ENCODE results near the gene ZSWIM3.

Gene ZSWIM3

GRCh38 chr20:45910670-45911485, 53.5 kb downstream of the ZSWIM3 start:
- DNase-seq, result peak; percentile 99

GRCh38 chr20:45911486-45912343, 54.3 kb downstream of the ZSWIM3 start, which contains the start of gene PLTP:
PLTP (minus strand) TSS chr20:45912155; CDS start chr20:45911452, 703 bp downstream.
- DNase-seq, result no peak

- DNase-seq, result no peak
These were observed 54.9 kb downstream of the ZSWIM3 start for GRCh38 chr20:45912344-45912682.

DNA sequence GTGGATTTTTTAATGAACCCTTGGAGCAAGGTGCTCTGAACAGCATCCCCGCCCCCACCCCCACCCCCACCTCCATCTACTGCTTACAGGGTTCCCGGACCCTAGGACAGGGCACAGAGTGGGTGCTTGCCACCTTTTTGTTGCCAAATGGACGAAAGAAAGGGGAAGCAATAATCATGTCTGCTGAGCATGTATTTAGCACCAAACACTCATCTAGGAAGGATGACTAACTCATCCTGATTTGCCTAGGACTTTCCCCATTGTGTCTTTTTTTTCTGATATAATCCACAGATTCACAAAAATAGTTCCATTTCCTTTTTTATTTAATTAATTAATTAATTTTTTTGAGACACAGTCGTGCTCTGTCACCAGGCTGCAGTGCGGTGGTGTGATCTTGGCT, 55.7 kb downstream of the ZSWIM3 start:
- no peak for DNase-seq

- no peak for DNase-seq
These were observed 60.4 kb downstream of the ZSWIM3 start for GRCh38 chr20:45917790-45918141.

DNA sequence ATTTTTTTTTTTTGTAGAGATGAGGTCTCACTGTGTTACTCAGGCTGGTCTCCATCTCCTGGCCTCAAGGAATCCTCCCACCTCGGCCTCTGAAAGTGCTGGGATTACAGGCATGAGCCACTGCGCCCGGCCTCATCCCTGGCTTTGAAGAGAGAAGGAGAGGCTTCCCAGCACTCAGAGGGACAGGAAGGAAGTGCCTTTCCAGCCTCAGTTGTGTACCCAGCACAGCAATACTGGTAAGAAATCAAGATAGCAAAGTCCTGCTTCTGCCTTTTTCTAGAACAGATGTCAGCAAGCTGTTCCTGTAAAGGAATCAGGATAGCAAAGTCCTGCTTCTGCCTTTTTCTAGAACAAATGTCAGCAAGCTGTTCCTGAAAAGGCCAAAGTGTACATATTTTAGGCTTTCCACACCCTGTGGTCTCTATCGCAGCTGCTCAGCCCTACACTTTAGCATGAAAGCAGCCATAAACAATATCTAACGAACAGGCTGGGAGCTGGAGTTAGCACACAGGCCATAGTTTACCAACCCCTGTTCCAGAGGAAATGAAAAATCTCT, 60.8 kb downstream of the ZSWIM3 start:
- DNase-seq, result no peak

- DNase-seq, result no peak
These were observed 61.5 kb downstream of the ZSWIM3 start for GRCh38 chr20:45918779-45919537.

DNA sequence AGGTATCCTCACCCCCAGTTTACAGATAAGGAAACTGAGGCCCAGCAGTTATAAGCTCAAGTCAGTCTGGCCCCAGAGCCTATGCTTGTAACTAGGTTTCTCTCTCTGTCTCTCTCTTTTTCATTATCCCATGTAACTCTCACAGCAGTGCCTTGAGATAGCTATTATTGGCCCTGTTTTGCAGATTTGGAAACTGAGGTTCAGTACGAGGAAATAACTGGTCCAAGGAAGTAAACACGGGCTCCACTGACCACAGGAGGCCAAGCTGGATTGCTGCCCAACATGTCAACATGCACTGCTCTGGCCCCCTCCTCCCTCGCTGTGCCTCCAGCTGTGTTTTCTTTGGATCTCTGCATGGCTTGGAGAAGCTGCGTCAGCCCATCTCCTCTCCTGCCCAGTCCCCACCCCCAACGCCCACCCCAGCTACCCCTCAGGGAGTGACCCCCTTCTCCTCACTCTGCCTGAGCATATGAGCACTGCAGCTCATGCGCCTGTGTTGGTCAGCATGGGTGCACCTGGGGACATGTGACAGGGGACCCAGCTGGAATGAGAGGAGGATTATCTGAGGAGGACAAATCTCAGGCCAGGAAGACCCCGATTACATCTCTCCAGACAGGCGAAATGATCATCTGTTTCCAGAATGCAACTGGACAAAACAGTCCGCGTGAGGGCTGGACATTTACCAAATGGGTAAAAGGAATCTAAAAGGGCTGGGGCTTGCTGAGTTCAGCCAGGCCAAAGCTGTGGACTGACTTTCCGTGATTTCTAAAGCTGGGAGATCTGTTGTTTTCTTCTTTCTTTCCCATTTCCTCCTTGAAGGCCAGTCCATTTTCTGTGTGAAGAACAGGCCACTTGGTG, 62.4 kb downstream of the ZSWIM3 start:
- DNase-seq, result no peak

GRCh38 chr20:45920462-45921336, 63.3 kb downstream of the ZSWIM3 start:
- no peak for DNase-seq

DNA sequence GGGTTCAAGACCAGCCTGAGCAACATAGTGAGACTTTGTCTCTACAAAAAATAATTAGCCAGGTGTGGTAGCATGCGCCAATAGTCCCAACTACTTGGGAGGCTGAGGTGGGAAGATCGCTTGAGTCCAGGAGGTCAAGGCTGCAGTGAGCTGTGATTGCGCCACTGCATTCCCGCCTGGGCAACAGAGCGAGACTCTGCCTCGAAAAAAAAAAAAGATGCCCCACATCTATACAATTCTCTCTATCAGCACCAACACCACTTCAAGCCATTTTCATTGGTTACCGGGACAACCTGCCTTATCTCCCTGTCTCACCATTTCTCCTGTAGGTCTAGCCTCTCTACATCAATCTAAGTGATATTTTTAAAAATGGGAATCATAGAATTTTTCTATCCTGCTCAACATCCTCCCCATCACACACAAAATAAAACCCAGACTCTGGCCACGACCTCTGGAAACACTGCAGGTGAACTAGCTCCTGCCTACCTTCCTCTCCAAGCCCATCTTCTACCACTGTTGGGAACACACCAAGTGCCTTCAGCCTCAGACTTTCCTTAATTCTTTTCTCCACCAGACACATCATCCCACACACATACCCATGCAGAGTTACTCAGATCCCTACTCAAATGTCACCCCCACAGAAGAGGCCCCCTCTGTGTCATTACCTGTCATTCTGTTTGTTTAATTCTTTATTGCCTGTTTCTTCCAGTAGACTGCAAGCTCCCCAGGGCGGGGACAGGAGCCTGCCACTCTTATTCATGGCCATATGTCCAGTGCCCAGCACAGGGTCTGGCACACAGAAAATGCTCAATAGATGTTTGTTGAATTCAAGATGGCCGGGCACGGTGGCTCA, 64.1 kb downstream of the ZSWIM3 start:
- no peak for DNase-seq

DNA sequence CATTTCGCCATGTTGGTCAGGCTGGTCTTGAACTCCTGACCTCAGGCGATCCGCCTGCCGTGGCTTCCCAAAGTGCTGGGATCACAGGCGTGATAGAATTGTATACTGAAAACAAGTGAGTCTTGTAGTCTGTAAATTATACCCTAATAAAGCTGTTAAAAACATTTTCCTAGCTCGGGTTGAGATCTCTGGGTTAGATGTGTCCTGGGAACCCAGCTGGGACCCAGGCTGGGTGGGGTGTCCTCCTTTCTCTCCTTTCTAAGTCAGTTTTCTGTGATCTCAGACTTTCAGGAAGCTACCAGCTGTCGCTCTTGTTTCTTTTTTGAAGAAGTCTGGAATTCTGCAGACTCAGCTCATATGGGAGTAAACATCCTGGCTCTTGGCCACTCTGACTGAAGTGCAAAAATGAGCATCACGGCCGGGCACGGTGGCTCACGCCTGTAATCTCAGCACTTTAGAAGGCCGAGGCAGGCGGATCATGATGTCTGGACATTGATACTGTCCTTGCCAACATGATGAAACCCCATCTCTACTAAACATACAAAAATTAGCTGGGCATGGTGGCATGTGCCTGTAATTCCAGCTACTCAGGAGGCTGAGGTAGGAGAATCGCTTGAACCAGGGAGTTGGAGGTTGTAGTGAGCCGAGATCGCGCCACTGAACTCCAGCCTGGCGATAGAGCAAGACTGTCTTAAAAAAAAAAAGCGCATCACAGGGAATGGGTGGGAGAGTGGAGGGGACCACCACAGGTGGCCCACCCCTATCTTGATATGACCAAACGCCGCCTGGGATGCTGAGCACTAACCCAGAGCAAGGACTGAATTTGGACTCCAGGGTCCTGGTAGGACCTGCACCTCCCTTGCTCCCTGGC, 67.2 kb downstream of the ZSWIM3 start:
- DNase-seq, result no peak

DNA sequence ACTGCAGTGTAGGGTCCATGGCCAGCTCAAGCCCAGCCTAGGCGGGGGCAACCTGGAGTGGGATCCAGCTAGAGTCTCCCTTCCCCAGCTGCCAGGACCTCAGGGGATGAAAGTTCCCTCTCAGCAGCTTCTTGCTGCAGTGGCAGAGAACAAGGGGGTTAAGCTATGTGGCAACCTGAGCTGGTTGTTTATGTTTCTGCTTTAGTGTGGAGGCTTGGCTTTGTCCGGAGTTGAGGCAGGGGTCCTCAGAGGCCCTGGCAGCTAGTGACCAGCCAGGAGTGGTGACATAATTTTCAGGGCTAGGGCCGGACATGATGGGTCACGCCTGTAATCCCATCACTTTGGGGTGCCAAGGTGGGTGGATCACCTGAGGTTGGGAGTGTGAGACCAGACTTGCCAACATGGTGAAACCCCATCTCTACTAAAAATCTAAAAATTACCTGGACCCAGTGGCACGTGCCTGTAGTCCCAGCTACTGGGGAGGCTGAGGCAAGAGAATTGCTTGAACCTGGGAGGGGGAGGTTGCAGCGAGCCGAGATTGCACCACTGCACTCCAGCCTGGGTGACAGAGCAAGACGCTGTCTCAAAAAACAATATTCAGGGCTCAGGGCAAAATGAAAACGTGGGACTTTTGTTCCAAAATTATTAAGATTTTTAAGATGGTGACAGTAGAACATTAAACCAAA, 68.5 kb downstream of the ZSWIM3 start:
- DNase-seq, result no peak

DNA sequence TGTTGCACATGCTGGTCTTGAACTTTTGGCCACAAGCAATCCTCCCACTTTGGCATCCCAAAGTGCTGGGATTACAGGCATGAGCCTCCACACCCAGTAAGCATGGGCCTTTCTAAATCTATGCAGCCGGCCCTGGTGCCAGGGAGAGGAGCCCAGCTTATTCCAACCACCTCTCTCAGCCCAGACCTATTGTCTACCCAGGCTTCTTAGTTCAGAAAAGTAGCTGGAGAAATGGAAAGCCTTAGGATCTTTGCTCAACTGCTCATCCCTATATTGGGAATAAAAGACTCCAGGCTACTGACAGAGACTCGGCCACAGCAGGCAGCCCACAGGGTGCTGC, 69.3 kb downstream of the ZSWIM3 start:
- no peak for DNase-seq

DNA sequence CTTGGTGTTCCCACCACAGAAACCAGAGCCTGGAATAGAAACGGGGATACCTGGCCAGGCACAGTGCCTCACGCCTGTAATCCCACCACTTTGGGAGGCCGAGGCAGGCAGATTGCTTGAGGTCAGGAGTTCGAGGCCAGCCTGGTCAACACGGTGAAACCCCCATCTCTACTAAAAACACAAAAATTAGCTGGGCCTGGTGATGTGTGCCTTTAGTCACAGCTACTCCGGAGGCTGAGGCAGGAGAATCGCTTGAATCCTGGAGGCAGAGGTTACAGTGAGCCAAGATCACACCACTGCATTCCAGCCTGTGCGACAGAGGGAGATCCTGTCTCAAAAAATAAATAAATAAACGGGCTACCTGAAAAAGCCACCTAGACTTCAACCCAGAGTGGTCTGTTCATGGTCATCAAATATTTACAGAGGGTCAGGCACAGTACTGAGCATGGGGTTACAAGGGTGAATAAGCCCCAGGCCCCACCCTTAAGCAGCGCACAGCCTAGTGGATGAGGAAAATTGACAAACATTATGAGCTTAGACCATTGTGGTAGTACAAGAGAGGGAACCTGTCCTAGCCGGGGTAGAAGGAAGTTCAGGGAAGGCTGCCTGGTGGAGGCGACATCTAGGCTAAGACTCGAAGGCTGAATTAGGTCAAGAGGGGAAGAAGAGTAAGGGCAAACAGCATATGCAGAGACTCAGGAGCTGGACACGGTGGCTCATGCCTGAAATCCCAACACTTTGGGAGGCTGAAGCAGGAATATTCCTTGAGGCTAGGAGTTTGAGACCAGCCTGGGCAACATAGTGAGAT, 69.9 kb downstream of the ZSWIM3 start:
- no peak for DNase-seq
